ENCODE data around the gene TF. TPM values are rescaled to one million over a fixed set of nuclear protein-coding genes. Genes with fewer than 3 reads are reported as not detected.

TF gene
- total RNA-seq, 1 donor from 2014 or later: 3.9 TPM

- DNase-seq (ENCODE audit: low spot score): no peak
- no peaks in the 10 kb centered on the region for H3K9me3 Mint-ChIP-seq (ENCODE audit: unreplicated experiment)
- TF ChIP-seq CTCF (IDR thresholded peaks at IDR 0.05; ENCODE audit: unreplicated experiment): no peak
- no peak overlapping the region for H3K4me3 Mint-ChIP-seq (ENCODE audit: unreplicated experiment)
- H3K27ac Mint-ChIP-seq (ENCODE audit: unreplicated experiment): no peak overlapping the region
- H3K4me1 Mint-ChIP-seq (ENCODE audit: unreplicated experiment): no peaks in the 10 kb centered on the region
- H3K27me3 Mint-ChIP-seq (ENCODE audit: unreplicated experiment): peaks cover 10% of the 10 kb centered on the region
- H3K36me3 Mint-ChIP-seq (ENCODE audit: low read depth, unreplicated experiment): no peaks in the 10 kb centered on the region
Observed at GRCh38 chr3:133835961-133836360, 89.8 kb downstream of the TF start.

- Mint-ChIP-seq H3K27me3 (ENCODE audit: unreplicated experiment) (peaks cover 7% of the 10 kb centered on the region), H3K27ac (ENCODE audit: unreplicated experiment) (no peak overlapping the region), H3K4me3 (ENCODE audit: unreplicated experiment) (no peak overlapping the region), H3K9me3 (ENCODE audit: unreplicated experiment) (no peaks in the 10 kb centered on the region), H3K4me1 (ENCODE audit: unreplicated experiment) (no peaks in the 10 kb centered on the region), H3K36me3 (ENCODE audit: low read depth, unreplicated experiment) (no peaks in the 10 kb centered on the region)
- DNase-seq (ENCODE audit: low spot score): no peak
- TF ChIP-seq CTCF (IDR thresholded peaks at IDR 0.05; ENCODE audit: unreplicated experiment): no peak
Observed at GRCh38 chr3:133836497-133837158, 90.4 kb downstream of the TF start.

- no peak for TF ChIP-seq CTCF (IDR thresholded peaks at IDR 0.05; ENCODE audit: unreplicated experiment)
- Mint-ChIP-seq H3K27ac (ENCODE audit: unreplicated experiment) (no peak overlapping the region), H3K36me3 (ENCODE audit: low read depth, unreplicated experiment) (no peaks in the 10 kb centered on the region)
Observed at GRCh38 chr3:133837487-133838295, 91.5 kb downstream of the TF start.

GRCh38 chr3:133838296-133838789 is 92.2 kb downstream of the TF start:
- no peak for TF ChIP-seq CTCF (IDR thresholded peaks at IDR 0.05; ENCODE audit: unreplicated experiment)
- Mint-ChIP-seq H3K36me3 (ENCODE audit: low read depth, unreplicated experiment) (no peaks in the 10 kb centered on the region), H3K4me3 (ENCODE audit: unreplicated experiment) (no peak overlapping the region), H3K27me3 (ENCODE audit: unreplicated experiment) (peaks cover 7% of the 10 kb centered on the region), H3K4me1 (ENCODE audit: unreplicated experiment) (no peaks in the 10 kb centered on the region), H3K9me3 (ENCODE audit: unreplicated experiment) (no peaks in the 10 kb centered on the region), H3K27ac (ENCODE audit: unreplicated experiment) (no peak overlapping the region)
- no peak for DNase-seq (ENCODE audit: low spot score)

More at GRCh38 chr3:133837487-133838295, 91.5 kb downstream of the TF start:
- Mint-ChIP-seq H3K27me3 (ENCODE audit: unreplicated experiment) (peaks cover 9% of the 10 kb centered on the region), H3K9me3 (ENCODE audit: unreplicated experiment) (no peaks in the 10 kb centered on the region), H3K4me3 (ENCODE audit: unreplicated experiment) (no peak overlapping the region), H3K4me1 (ENCODE audit: unreplicated experiment) (no peaks in the 10 kb centered on the region)
- no peak for DNase-seq (ENCODE audit: low spot score)

All from endothelial cell (in vitro differentiated cells).